Activated B cell treated with CpG ODN at 0.5 μM for 24 hours (primary cell): Measurements from ENCODE around the gene EP400. TPM values are rescaled to one million over a fixed set of nuclear protein-coding genes. Genes with fewer than 3 reads are reported as not detected.

Experiments
- ATAC-seq: fragments of 200-7000 bp; cut with Tn5 transposase; one replicate; pipeline ENCODE4 v1.10.0; 2021; ENCODE audit warnings: low read depth, mild to moderate bottlenecking, moderate library complexity
- CTCF ChIA-PET: fragments of 350-600 bp; sonication (Branson Sonifier 250); formaldehyde crosslinking; loops from one replicate; lab custom pipeline; 2021; ENCODE audit warnings: antibody characterized with exemption; lab: Charles Lee
- POLR2A ChIA-PET: fragments of 350-600 bp; sonication (Branson Sonifier 250); formaldehyde crosslinking; loops from one replicate; lab custom pipeline; 2021; ENCODE audit warnings: antibody characterized with exemption; lab: Charles Lee
- DNase-seq: peaks from one replicate; pipeline ENCODE4 v3.0.0; 2022
- H3K27ac Mint-ChIP-seq: one replicate; pipeline ENCODE4 v1.8.0; 2020; ENCODE audit warnings: mixed read lengths
- H3K27me3 Mint-ChIP-seq: one replicate; pipeline ENCODE4 v1.8.0; 2021; ENCODE audit warnings: mixed read lengths
- H3K36me3 Mint-ChIP-seq: one replicate; pipeline ENCODE4 v1.8.0; 2021; ENCODE audit warnings: low read depth, mixed read lengths
- H3K4me1 Mint-ChIP-seq: one replicate; pipeline ENCODE4 v1.8.0; 2021; ENCODE audit warnings: mixed read lengths
- H3K4me3 Mint-ChIP-seq: one replicate; pipeline ENCODE4 v1.8.0; 2020; ENCODE audit warnings: mild to moderate bottlenecking, mixed read lengths
- H3K9me3 Mint-ChIP-seq: one replicate; pipeline ENCODE4 v1.8.0; 2020; ENCODE audit warnings: mixed read lengths
- intact Hi-C: fragments of 100-400 bp; cut with micrococcal nuclease; formaldehyde crosslinking; loops from one replicate; pipeline ENCODE4 v1.15.1; 2024
- total RNA-seq: library from RNA; stranded (reverse); gene quantifications from 2 replicates; pipeline ENCODE4 v1.2.3, GENCODE V29; 2022
- TF ChIP-seq, protein P1 (sequence below): fragments of 200-600 bp; IDR thresholded peaks from one replicate; pipeline ENCODE4 v1.8.0; 2022; ENCODE audit warnings: antibody characterized with exemption, mild to moderate bottlenecking

EP400 gene
- total RNA-seq, 1 donor from 2014 or later = 65.6 TPM

GRCh38 chr12:131938082-131938481 lies 11.7 kb upstream of the EP400 start:
- no peak overlapping the region for H3K27ac Mint-ChIP-seq

GRCh38 chr12:131939007-131939406 lies 10.7 kb upstream of the EP400 start:
- ChIA-PET POLR2A (interaction anchor here (0.6 kb wide), 1 partner anchor 11 kb away, joined by 6 read pairs; no protein-coding TSS in a partner anchor), CTCF (no interaction called here)
- intact Hi-C loops = no loop called here
- TF ChIP-seq, protein P1, sequence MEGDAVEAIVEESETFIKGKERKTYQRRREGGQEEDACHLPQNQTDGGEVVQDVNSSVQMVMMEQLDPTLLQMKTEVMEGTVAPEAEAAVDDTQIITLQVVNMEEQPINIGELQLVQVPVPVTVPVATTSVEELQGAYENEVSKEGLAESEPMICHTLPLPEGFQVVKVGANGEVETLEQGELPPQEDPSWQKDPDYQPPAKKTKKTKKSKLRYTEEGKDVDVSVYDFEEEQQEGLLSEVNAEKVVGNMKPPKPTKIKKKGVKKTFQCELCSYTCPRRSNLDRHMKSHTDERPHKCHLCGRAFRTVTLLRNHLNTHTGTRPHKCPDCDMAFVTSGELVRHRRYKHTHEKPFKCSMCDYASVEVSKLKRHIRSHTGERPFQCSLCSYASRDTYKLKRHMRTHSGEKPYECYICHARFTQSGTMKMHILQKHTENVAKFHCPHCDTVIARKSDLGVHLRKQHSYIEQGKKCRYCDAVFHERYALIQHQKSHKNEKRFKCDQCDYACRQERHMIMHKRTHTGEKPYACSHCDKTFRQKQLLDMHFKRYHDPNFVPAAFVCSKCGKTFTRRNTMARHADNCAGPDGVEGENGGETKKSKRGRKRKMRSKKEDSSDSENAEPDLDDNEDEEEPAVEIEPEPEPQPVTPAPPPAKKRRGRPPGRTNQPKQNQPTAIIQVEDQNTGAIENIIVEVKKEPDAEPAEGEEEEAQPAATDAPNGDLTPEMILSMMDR = no peak
- no peak overlapping the region for H3K4me3 Mint-ChIP-seq
- H3K27me3 Mint-ChIP-seq = no peaks in the 10 kb centered on the region
- H3K9me3 Mint-ChIP-seq = no peaks in the 10 kb centered on the region
- ATAC-seq (no peak), DNase-seq (no peak)
- H3K36me3 Mint-ChIP-seq = peaks cover 72% of the 10 kb centered on the region
- no peaks in the 10 kb centered on the region for H3K4me1 Mint-ChIP-seq
- H3K27ac Mint-ChIP-seq = no peak overlapping the region

More at GRCh38 chr12:131938082-131938481, 11.7 kb upstream of the EP400 start:
- Mint-ChIP-seq H3K4me3 (no peak overlapping the region), H3K36me3 (peaks cover 76% of the 10 kb centered on the region), H3K27me3 (no peaks in the 10 kb centered on the region), H3K4me1 (no peaks in the 10 kb centered on the region), H3K9me3 (no peaks in the 10 kb centered on the region)
- POLR2A ChIA-PET = interaction anchor here (1.1 kb wide), 1 partner anchor 9 kb away, joined by 3 read pairs; no protein-coding TSS in a partner anchor
- ATAC-seq = no peak
- no peak for DNase-seq
- TF ChIP-seq, protein P1 = no peak
- intact Hi-C loops = no loop called here
- CTCF ChIA-PET = no interaction called here

DNA sequence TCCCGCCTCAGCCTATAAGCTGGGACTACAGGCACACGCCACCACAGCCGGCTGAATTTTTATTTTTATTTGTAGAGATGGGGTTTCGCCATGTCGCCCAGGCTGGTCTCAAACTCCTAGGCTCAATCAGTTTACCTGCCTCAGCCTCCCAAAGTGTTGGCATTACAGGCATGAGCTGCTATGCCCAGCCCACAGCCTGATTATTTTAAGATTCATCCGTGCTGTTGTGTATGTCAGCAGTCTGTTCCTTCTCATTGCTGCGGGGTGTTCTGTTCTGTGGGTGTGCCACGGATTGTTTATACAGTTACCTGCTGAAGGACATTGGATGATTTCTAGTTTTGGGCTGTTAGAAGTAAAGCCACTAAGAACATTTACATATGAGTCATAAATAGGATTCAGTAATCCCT lies 9.6 kb upstream of the EP400 start:
- H3K9me3 Mint-ChIP-seq = no peaks in the 10 kb centered on the region
- no peaks in the 10 kb centered on the region for H3K27me3 Mint-ChIP-seq
- ATAC-seq = no peak
- CTCF ChIA-PET = no interaction called here
- intact Hi-C loops = no loop called here
- DNase-seq = no peak
- peaks cover 2% of the 10 kb centered on the region for H3K4me1 Mint-ChIP-seq
- no peak overlapping the region for H3K27ac Mint-ChIP-seq
- TF ChIP-seq, protein P1 = no peak
- POLR2A ChIA-PET = no interaction called here
- H3K36me3 Mint-ChIP-seq = peaks cover 72% of the 10 kb centered on the region
- no peak overlapping the region for H3K4me3 Mint-ChIP-seq

GRCh38 chr12:131941116-131941986 lies 8.4 kb upstream of the EP400 start:
- H3K27ac Mint-ChIP-seq = no peak overlapping the region
- POLR2A ChIA-PET = no interaction called here
- intact Hi-C loops = no loop called here
- no peak overlapping the region for H3K4me3 Mint-ChIP-seq
- peaks cover 65% of the 10 kb centered on the region for H3K36me3 Mint-ChIP-seq
- DNase-seq = no peak
- no peak for ATAC-seq
- CTCF ChIA-PET = no interaction called here
- H3K4me1 Mint-ChIP-seq = peaks cover 2% of the 10 kb centered on the region
- H3K9me3 Mint-ChIP-seq = no peaks in the 10 kb centered on the region
- no peaks in the 10 kb centered on the region for H3K27me3 Mint-ChIP-seq
- TF ChIP-seq, protein P1 = no peak

DNA sequence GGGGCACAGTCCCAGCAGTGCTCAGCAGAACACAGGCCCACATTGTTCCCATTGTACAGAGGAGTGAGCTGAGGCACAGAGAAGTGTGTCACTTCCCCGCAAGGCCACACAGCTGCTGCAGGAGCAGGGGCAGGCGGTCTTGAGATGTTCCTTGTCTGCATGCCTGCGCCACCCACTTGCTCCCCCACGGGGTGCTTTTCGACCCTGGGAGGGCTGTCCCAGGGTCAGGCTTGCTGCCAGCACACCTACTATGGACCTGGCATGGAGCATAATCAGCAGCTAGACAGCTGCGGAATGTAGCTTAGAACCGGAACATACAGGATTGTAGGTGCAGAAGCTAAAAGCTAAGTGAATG lies 7.8 kb upstream of the EP400 start:
- POLR2A ChIA-PET = no interaction called here
- DNase-seq = no peak

More for the DNA sequence above, 7.8 kb upstream of the EP400 start:
- CTCF ChIA-PET = no interaction called here
- intact Hi-C loops = no loop called here
- Mint-ChIP-seq H3K9me3 (no peaks in the 10 kb centered on the region), H3K27ac (no peak overlapping the region), H3K36me3 (peaks cover 59% of the 10 kb centered on the region), H3K4me1 (peaks cover 2% of the 10 kb centered on the region), H3K4me3 (no peak overlapping the region), H3K27me3 (no peaks in the 10 kb centered on the region)
- no peak for ATAC-seq
- TF ChIP-seq, protein P1 = no peak
